SK-N-SH treated with all-trans-retinoic acid at 6 μM for 48 hours (cell line): ENCODE data around the gene SLC22A8.

ENCODE experiments used
- ARNTL ChIP-seq: fragments of 450-650 bp; formaldehyde crosslinking; IDR thresholded peaks from 2 replicates; pipeline ENCODE4 v1.5.0; 2020; ENCODE audit warnings: low read depth, mild to moderate bottlenecking, moderate library complexity, borderline replicate concordance
- BACH2 ChIP-seq: fragments of 250-450 bp; sonication (Bioruptor Pico); IDR thresholded peaks from 2 replicates; pipeline ENCODE4 v1.9.0; 2021; ENCODE audit warnings: mild to moderate bottlenecking, borderline replicate concordance
- ESRRG ChIP-seq: fragments of 250-450 bp; sonication (Bioruptor Pico); IDR thresholded peaks from 2 replicates; pipeline ENCODE4 v1.6.1; 2021; ENCODE audit warnings: mild to moderate bottlenecking
- ISL1 ChIP-seq: fragments of 250-450 bp; sonication (Bioruptor Pico); IDR thresholded peaks from 2 replicates; pipeline ENCODE4 v2.1.2; 2022; ENCODE audit warnings: mild to moderate bottlenecking, moderate library complexity
- OSR1 ChIP-seq: fragments of 250-450 bp; sonication (Bioruptor Pico); IDR thresholded peaks from 2 replicates; pipeline ENCODE4 v1.8.0; 2022; ENCODE audit warnings: moderate library complexity, mild to moderate bottlenecking, inconsistent platforms
- TCF4 ChIP-seq: fragments of 250-450 bp; sonication (Bioruptor Pico); IDR thresholded peaks from 2 replicates; pipeline ENCODE4 v1.8.0; 2021; ENCODE audit warnings: mild to moderate bottlenecking, moderate library complexity, borderline replicate concordance
- TOX ChIP-seq: fragments of 250-450 bp; sonication (Bioruptor Pico); IDR thresholded peaks from 2 replicates; pipeline ENCODE4 v1.8.0; 2021; ENCODE audit warnings: mild to moderate bottlenecking, moderate library complexity, borderline replicate concordance
- ZFP3 ChIP-seq: fragments of 250-450 bp; sonication (Bioruptor Pico); IDR thresholded peaks from 2 replicates; pipeline ENCODE4 v1.5.0; 2020; ENCODE audit warnings: mild to moderate bottlenecking, moderate library complexity
- ZNF565 ChIP-seq: fragments of 450-650 bp; formaldehyde crosslinking; conservative IDR thresholded peaks from 2 replicates; pipeline ENCODE4 v1.5.0; 2020; ENCODE audit warnings: low read depth, mild to moderate bottlenecking, moderate library complexity
- ZNF70 ChIP-seq: fragments of 450-650 bp; formaldehyde crosslinking; IDR thresholded peaks from 2 replicates; pipeline ENCODE4 v1.5.0; 2020; ENCODE audit warnings: mild to moderate bottlenecking, moderate library complexity
- TF ChIP-seq, protein P1 (sequence below): fragments of 250-450 bp; sonication (Bioruptor Pico); IDR thresholded peaks from 2 replicates; pipeline ENCODE4 v1.8.0; 2021; ENCODE audit warnings: low read depth, mild to moderate bottlenecking, moderate library complexity, borderline replicate concordance

DNA sequence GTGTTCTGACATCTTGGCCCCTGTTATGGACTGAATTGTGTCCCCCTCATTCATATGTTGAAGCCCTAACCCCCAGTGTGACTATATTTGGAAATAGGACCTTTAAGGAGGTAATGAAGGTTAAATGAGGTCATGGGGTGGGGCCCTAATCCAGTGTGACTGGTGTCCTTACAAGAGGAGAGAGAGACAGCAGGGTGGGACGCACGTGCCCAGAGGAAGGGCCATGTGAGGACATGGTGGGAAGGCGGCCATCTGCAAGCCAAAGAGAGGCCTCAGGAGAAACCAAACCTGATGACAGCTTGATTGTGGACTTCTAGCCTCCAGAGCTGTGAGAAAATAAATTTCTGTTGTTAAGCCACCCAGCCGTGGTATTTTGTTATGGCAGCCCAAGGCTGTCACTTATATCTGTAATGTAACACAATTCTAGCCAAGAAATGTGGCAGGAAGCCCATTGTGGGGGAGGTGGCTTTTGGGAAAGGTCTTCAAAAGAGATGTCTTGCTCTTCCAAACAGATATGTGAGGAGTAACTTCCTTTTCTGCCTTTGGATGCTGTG lies 54.5 kb downstream of the SLC22A8 start:
- TF ChIP-seq TOX (no peak), OSR1 (no peak), ZNF565 (CRISPR knock-in tag) (no peak), ZNF70 (no peak), ESRRG (no peak), ARNTL (CRISPR knock-in tag) (no peak), TCF4 (CRISPR knock-in tag) (no peak), ISL1 (CRISPR knock-in tag) (no peak), ZFP3 (CRISPR knock-in tag) (no peak), BACH2 (CRISPR knock-in tag) (no peak)
- TF ChIP-seq, protein P1, sequence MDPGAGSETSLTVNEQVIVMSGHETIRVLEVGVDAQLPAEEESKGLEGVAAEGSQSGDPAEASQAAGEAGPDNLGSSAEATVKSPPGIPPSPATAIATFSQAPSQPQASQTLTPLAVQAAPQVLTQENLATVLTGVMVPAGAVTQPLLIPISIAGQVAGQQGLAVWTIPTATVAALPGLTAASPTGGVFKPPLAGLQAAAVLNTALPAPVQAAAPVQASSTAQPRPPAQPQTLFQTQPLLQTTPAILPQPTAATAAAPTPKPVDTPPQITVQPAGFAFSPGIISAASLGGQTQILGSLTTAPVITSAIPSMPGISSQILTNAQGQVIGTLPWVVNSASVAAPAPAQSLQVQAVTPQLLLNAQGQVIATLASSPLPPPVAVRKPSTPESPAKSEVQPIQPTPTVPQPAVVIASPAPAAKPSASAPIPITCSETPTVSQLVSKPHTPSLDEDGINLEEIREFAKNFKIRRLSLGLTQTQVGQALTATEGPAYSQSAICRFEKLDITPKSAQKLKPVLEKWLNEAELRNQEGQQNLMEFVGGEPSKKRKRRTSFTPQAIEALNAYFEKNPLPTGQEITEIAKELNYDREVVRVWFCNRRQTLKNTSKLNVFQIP: no peak
